ENCODE measurements around the gene TMC8.
A peak's percentile ranks its signal among the peaks of the same experiment; 100 is the strongest.

TMC8 gene

GRCh38 chr17:78147315-78147998 is 16.9 kb downstream of the TMC8 start:
- Mint-ChIP-seq H3K36me3 (peaks cover 22% of the 10 kb centered on the region), H3K4me3 (peak overlapping the region; percentile 49), H3K27me3 (no peaks in the 10 kb centered on the region), H3K9me3 (peaks cover 8% of the 10 kb centered on the region), H3K4me1 (peaks cover 85% of the 10 kb centered on the region), H3K27ac (peak overlapping the region; percentile 99)
- ATAC-seq = peak; percentile 90

GRCh38 chr17:78148286-78149016 is 17.9 kb downstream of the TMC8 start:
- H3K27ac Mint-ChIP-seq = peak overlapping the region; percentile 99
- H3K4me3 Mint-ChIP-seq = peak overlapping the region; percentile 21
- H3K9me3 Mint-ChIP-seq = peaks cover 8% of the 10 kb centered on the region
- no peaks in the 10 kb centered on the region for H3K27me3 Mint-ChIP-seq
- peaks cover 84% of the 10 kb centered on the region for H3K4me1 Mint-ChIP-seq
- ATAC-seq = no peak
- peaks cover 13% of the 10 kb centered on the region for H3K36me3 Mint-ChIP-seq

- Mint-ChIP-seq H3K9me3 (peaks cover 8% of the 10 kb centered on the region), H3K36me3 (peaks cover 13% of the 10 kb centered on the region), H3K4me1 (peaks cover 76% of the 10 kb centered on the region)
Measured at GRCh38 chr17:78151514-78152008, 21.0 kb downstream of the TMC8 start.

GRCh38 chr17:78154903-78155811 is 24.6 kb downstream of the TMC8 start:
- peaks cover 80% of the 10 kb centered on the region for H3K4me1 Mint-ChIP-seq
- no peaks in the 10 kb centered on the region for H3K27me3 Mint-ChIP-seq
- H3K36me3 Mint-ChIP-seq = peaks cover 6% of the 10 kb centered on the region
- ATAC-seq = peak; percentile 88
- peak overlapping the region; percentile 31 for H3K4me3 Mint-ChIP-seq
- H3K27ac Mint-ChIP-seq = peak overlapping the region; percentile 90
- peaks cover 4% of the 10 kb centered on the region for H3K9me3 Mint-ChIP-seq

More at GRCh38 chr17:78151514-78152008, 21.0 kb downstream of the TMC8 start:
- no peak for ATAC-seq
- Mint-ChIP-seq H3K27ac (peak overlapping the region; percentile 90), H3K27me3 (no peaks in the 10 kb centered on the region), H3K4me3 (no peak overlapping the region)

- peaks cover 66% of the 10 kb centered on the region for H3K4me1 Mint-ChIP-seq
- peak overlapping the region; percentile 90 for H3K27ac Mint-ChIP-seq
- peak; percentile 78 for ATAC-seq
- H3K4me3 Mint-ChIP-seq = peak overlapping the region; percentile 30
- H3K27me3 Mint-ChIP-seq = no peaks in the 10 kb centered on the region
- no peaks in the 10 kb centered on the region for H3K36me3 Mint-ChIP-seq
- no peaks in the 10 kb centered on the region for H3K9me3 Mint-ChIP-seq
Measured at GRCh38 chr17:78159575-78160158, 29.1 kb downstream of the TMC8 start.

- ATAC-seq = no peak
- Mint-ChIP-seq H3K27ac (peak overlapping the region; percentile 54), H3K4me3 (no peak overlapping the region)
Measured at GRCh38 chr17:78163881-78164747, 33.5 kb downstream of the TMC8 start.

GRCh38 chr17:78164748-78165607 is 34.4 kb downstream of the TMC8 start:
- H3K4me3 Mint-ChIP-seq = no peak overlapping the region
- H3K36me3 Mint-ChIP-seq = peaks cover 13% of the 10 kb centered on the region

More at GRCh38 chr17:78163881-78164747, 33.5 kb downstream of the TMC8 start:
- no peaks in the 10 kb centered on the region for H3K27me3 Mint-ChIP-seq
- peaks cover 54% of the 10 kb centered on the region for H3K4me1 Mint-ChIP-seq
- H3K36me3 Mint-ChIP-seq = peaks cover 4% of the 10 kb centered on the region
- no peaks in the 10 kb centered on the region for H3K9me3 Mint-ChIP-seq

GRCh38 chr17:78166416-78166815 is 35.8 kb downstream of the TMC8 start:
- no peak for ATAC-seq
- no peaks in the 10 kb centered on the region for H3K9me3 Mint-ChIP-seq
- peak overlapping the region; percentile 98 for H3K27ac Mint-ChIP-seq
- peaks cover 27% of the 10 kb centered on the region for H3K36me3 Mint-ChIP-seq
- H3K4me1 Mint-ChIP-seq = peaks cover 53% of the 10 kb centered on the region
- H3K27me3 Mint-ChIP-seq = no peaks in the 10 kb centered on the region
- H3K4me3 Mint-ChIP-seq = no peak overlapping the region

More at GRCh38 chr17:78164748-78165607, 34.4 kb downstream of the TMC8 start:
- peaks cover 52% of the 10 kb centered on the region for H3K4me1 Mint-ChIP-seq
- H3K27ac Mint-ChIP-seq = peak overlapping the region; percentile 98
- H3K27me3 Mint-ChIP-seq = no peaks in the 10 kb centered on the region
- ATAC-seq = no peak
- H3K9me3 Mint-ChIP-seq = no peaks in the 10 kb centered on the region

- peak; percentile 77 for ATAC-seq
- Mint-ChIP-seq H3K9me3 (no peaks in the 10 kb centered on the region), H3K36me3 (peaks cover 47% of the 10 kb centered on the region), H3K27me3 (no peaks in the 10 kb centered on the region), H3K4me3 (peak within 1 kb of the TSS; percentile 92), H3K27ac (peak within 1 kb of the TSS; percentile 98), H3K4me1 (peaks cover 66% of the 10 kb centered on the region)
Measured at GRCh38 chr17:78168242-78168902, 37.8 kb downstream of the TMC8 start, which contains the start of gene SYNGR2. Gene SYNGR2 (plus strand): TSS chr17:78168581. CDS start chr17:78168617, 36 bp downstream.

GRCh38 chr17:78168903-78169793 is 38.6 kb downstream of the TMC8 start:
- Mint-ChIP-seq H3K4me3 (peak overlapping the region; percentile 88), H3K27me3 (no peaks in the 10 kb centered on the region), H3K9me3 (no peaks in the 10 kb centered on the region), H3K4me1 (peaks cover 71% of the 10 kb centered on the region), H3K36me3 (peaks cover 54% of the 10 kb centered on the region), H3K27ac (peak overlapping the region; percentile 98)
- peak; percentile 56 for ATAC-seq

- peak; percentile 0 for ATAC-seq
- H3K9me3 Mint-ChIP-seq = no peaks in the 10 kb centered on the region
- peaks cover 72% of the 10 kb centered on the region for H3K4me1 Mint-ChIP-seq
- peaks cover 72% of the 10 kb centered on the region for H3K36me3 Mint-ChIP-seq
- H3K27me3 Mint-ChIP-seq = no peaks in the 10 kb centered on the region
- peak overlapping the region; percentile 98 for H3K27ac Mint-ChIP-seq
- H3K4me3 Mint-ChIP-seq = peak overlapping the region; percentile 88
Measured at GRCh38 chr17:78170692-78171590, 40.4 kb downstream of the TMC8 start.

Data from stimulated activated memory B cell treated with anti-CD40 and anti-IgM and Interleukin-4, amounts not matched to agents 10 μg/mL and 1 μg/mL and 100 μg/mL, for 72 hours (primary cell).